ENCODE measurements around the gene AGBL2.

The AGBL2 gene

GRCh38 chr11:47620836-47621378 is 94.3 kb downstream of the AGBL2 start:
- no peak overlapping the region for H3K27ac ChIP-seq

GRCh38 chr11:47617417-47617809 is 97.8 kb downstream of the AGBL2 start:
- no peak overlapping the region for H3K27ac ChIP-seq
- TF ChIP-seq CTCF (conservative IDR thresholded peaks at IDR 0.05) = no peak

More at GRCh38 chr11:47620836-47621378, 94.3 kb downstream of the AGBL2 start:
- no peak for TF ChIP-seq CTCF (conservative IDR thresholded peaks at IDR 0.05)

- no peak overlapping the region for H3K27ac ChIP-seq
- TF ChIP-seq CTCF (conservative IDR thresholded peaks at IDR 0.05) = peak; percentile 50
These were observed 98.3 kb downstream of the AGBL2 start for GRCh38 chr11:47616726-47617416.

- no peak overlapping the region for H3K27ac ChIP-seq
- no peak for TF ChIP-seq CTCF (conservative IDR thresholded peaks at IDR 0.05)
These were observed 99.9 kb downstream of the AGBL2 start for GRCh38 chr11:47615249-47615648.

GRCh38 chr11:47611348-47611794 is 103.8 kb downstream of the AGBL2 start:
- H3K27ac ChIP-seq = no peak overlapping the region
- no peak for TF ChIP-seq CTCF (conservative IDR thresholded peaks at IDR 0.05)

GRCh38 chr11:47609675-47610074 is 105.5 kb downstream of the AGBL2 start:
- no peak overlapping the region for H3K27ac ChIP-seq
- no peak for TF ChIP-seq CTCF (conservative IDR thresholded peaks at IDR 0.05)

Data from VCaP (cell line).